ENCODE measurements around the gene PPM1N. TPM values are rescaled to one million over a fixed set of nuclear protein-coding genes. Genes with fewer than 3 reads are reported as not detected.

Gene PPM1N
- total RNA-seq, 1 donor from 2014 or later = 0.62 TPM

DNA sequence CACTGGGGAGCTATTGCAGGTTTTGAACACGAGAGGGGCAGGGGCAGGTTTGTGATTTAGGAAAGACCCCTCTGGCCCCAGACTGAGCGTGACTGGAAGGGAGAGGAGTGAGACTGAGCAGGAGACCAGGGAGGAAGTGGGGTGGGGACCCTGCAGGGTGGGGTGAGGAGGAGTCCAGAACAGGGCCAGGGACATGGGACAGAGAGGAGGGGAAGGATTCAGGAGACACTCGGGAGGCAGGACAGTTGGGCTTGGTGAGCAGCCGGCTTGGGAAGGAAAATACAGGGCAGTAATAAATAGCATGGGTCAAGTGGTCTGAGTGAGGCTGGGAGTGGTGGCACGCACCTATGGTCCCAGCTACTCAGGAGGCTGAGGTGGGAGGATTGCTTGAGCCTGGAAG lies 21.1 kb upstream of the PPM1N start:
- no peaks in the 10 kb centered on the region for H3K27me3 Mint-ChIP-seq (ENCODE audit: unreplicated experiment)

DNA sequence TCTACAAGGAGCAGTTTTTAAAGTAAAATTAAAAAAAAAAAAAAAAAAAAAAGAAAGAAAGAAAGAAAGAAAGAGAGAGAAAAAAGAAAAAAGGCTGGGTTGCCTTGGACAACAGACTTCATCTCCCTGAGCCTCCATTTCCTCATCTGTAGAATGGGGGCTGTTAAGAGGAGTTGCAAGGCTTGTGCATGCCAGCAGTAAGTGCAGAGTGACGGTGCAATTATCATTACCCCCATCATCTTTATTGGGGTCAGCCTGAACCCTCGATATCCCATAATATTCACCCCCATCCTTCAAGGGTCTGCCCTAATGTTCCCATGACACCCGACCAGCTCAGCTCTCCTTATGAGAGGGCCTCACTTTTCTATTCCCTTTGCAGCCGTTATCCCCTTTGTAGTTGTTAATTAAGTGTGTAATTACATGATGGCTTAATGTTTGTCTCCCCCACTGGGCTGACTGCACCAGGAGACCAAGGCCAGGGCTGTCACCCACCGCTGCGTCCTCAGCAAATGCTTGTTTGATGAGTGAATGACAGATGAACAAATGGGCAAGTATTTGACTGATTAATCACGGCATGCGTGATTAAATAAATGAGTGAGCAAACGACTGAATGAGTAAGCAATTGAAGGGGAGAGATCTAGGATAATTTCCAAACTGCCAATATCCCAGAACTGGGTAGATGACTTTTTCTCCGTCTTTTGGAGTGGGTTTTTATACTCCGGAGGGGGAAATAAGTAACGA lies 20.4 kb upstream of the PPM1N start:
- Mint-ChIP-seq H3K36me3 (ENCODE audit: unreplicated experiment) (peaks cover under 1% of the 10 kb centered on the region), H3K27ac (ENCODE audit: unreplicated experiment) (peak overlapping the region; percentile 95), H3K9me3 (ENCODE audit: unreplicated experiment) (no peaks in the 10 kb centered on the region), H3K4me3 (ENCODE audit: unreplicated experiment) (peak overlapping the region; percentile 84), H3K4me1 (ENCODE audit: unreplicated experiment) (peaks cover 12% of the 10 kb centered on the region), H3K27me3 (ENCODE audit: unreplicated experiment) (no peaks in the 10 kb centered on the region)
- DNase-seq (ENCODE audit: extremely low spot score, unreplicated experiment) = no peak
- TF ChIP-seq, protein P1, sequence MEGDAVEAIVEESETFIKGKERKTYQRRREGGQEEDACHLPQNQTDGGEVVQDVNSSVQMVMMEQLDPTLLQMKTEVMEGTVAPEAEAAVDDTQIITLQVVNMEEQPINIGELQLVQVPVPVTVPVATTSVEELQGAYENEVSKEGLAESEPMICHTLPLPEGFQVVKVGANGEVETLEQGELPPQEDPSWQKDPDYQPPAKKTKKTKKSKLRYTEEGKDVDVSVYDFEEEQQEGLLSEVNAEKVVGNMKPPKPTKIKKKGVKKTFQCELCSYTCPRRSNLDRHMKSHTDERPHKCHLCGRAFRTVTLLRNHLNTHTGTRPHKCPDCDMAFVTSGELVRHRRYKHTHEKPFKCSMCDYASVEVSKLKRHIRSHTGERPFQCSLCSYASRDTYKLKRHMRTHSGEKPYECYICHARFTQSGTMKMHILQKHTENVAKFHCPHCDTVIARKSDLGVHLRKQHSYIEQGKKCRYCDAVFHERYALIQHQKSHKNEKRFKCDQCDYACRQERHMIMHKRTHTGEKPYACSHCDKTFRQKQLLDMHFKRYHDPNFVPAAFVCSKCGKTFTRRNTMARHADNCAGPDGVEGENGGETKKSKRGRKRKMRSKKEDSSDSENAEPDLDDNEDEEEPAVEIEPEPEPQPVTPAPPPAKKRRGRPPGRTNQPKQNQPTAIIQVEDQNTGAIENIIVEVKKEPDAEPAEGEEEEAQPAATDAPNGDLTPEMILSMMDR (IDR thresholded peaks at IDR 0.05) = no peak

More for the DNA sequence above, 21.1 kb upstream of the PPM1N start:
- Mint-ChIP-seq H3K4me3 (ENCODE audit: unreplicated experiment) (no peak overlapping the region), H3K4me1 (ENCODE audit: unreplicated experiment) (peaks cover 15% of the 10 kb centered on the region), H3K36me3 (ENCODE audit: unreplicated experiment) (peaks cover 7% of the 10 kb centered on the region), H3K9me3 (ENCODE audit: unreplicated experiment) (no peaks in the 10 kb centered on the region), H3K27ac (ENCODE audit: unreplicated experiment) (no peak overlapping the region)
- DNase-seq (ENCODE audit: extremely low spot score, unreplicated experiment) = no peak
- TF ChIP-seq, protein P1 (IDR thresholded peaks at IDR 0.05) = no peak

DNA sequence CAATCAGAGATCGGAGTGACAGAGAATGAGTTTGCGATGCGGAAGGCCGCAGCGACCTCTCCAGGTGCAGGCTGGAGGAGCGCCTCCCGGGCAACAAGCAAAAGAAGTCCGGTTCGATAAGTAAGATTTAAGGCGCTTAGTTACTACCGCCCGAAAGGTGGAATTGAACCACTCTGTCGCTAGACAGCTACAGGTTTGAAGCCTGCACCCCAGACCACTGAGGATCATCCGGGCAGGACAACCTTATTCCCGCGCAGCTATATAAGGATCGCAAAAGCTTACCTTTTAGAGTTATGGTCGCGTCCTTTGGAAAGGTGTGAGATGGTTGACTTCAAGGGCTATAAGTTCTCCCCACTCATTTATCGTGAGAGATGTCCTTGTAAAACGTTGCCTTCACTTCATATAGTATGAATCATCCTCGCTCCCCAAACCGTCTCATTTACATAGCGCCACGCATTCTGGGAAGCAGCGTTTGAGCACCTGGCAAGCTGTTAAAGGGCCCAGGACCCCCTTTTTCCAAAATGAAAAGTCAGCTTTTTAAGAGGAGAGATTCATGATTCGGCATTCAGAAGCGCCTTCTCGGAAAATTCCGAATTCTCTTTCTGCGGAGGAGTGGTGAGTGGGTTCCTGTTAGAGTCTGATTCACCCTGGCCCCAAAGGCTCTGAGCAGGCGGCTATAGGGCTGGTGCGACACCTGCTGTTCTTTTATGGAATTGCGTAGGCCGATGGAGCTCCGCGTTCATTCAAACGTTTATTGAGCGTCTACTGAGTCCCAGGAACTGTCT lies 19.6 kb upstream of the PPM1N start:
- Mint-ChIP-seq H3K9me3 (ENCODE audit: unreplicated experiment) (no peaks in the 10 kb centered on the region), H3K27me3 (ENCODE audit: unreplicated experiment) (no peaks in the 10 kb centered on the region), H3K4me1 (ENCODE audit: unreplicated experiment) (peaks cover 12% of the 10 kb centered on the region), H3K27ac (ENCODE audit: unreplicated experiment) (peak overlapping the region; percentile 95), H3K4me3 (ENCODE audit: unreplicated experiment) (peak overlapping the region; percentile 84), H3K36me3 (ENCODE audit: unreplicated experiment) (no peaks in the 10 kb centered on the region)
- DNase-seq (ENCODE audit: extremely low spot score, unreplicated experiment) = peak; percentile 96
- TF ChIP-seq, protein P1 (IDR thresholded peaks at IDR 0.05) = peak; percentile 96

DNA sequence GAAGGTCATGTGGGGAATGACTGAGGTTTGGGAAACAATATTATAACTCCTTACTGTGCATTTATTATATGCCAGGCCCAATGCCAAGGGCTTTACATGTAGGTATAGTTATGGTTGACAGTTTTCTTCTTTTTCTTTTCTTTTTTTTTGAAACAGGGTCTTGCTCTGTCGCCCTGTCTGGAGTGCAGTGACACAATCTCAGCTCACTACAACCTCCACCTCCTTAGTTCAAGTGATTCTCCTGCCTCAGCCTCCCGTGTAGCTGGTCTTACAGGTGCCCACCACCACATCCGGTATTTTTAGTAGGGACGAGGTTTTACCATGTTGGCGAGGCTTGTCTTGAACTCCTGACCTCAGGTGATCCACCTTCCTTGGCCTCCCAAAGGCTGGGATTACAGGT lies 15.2 kb upstream of the PPM1N start:
- H3K27me3 Mint-ChIP-seq (ENCODE audit: unreplicated experiment) = no peaks in the 10 kb centered on the region
- TF ChIP-seq, protein P1 (IDR thresholded peaks at IDR 0.05) = no peak
- peaks cover 8% of the 10 kb centered on the region for H3K4me1 Mint-ChIP-seq (ENCODE audit: unreplicated experiment)
- no peak for DNase-seq (ENCODE audit: extremely low spot score, unreplicated experiment)
- H3K27ac Mint-ChIP-seq (ENCODE audit: unreplicated experiment) = no peak overlapping the region
- H3K4me3 Mint-ChIP-seq (ENCODE audit: unreplicated experiment) = no peak overlapping the region
- no peaks in the 10 kb centered on the region for H3K9me3 Mint-ChIP-seq (ENCODE audit: unreplicated experiment)
- H3K36me3 Mint-ChIP-seq (ENCODE audit: unreplicated experiment) = no peaks in the 10 kb centered on the region

Data from osteocyte (in vitro differentiated cells).